BE2C (cell line): ENCODE results near the gene CDC42.

Source experiments
- DNase-seq: peaks from one replicate; pipeline ENCODE4 v3.0.0-alpha.2; 2020
- H3K27me3 ChIP-seq: fragments of 250-450 bp; sonication (Bioruptor Pico); 2 replicates; pipeline ENCODE4 v1.5.1; 2020; ENCODE audit warnings: mild to moderate bottlenecking
- H3K36me3 ChIP-seq: fragments of 250-450 bp; sonication (Bioruptor Pico); 2 replicates; pipeline ENCODE4 v1.5.1; 2020; ENCODE audit warnings: mild to moderate bottlenecking
- H3K4me1 ChIP-seq: fragments of 250-450 bp; sonication (Bioruptor Pico); 2 replicates; pipeline ENCODE4 v1.5.1; 2020
- H3K4me3 ChIP-seq: 2 replicates; pipeline ENCODE4 v1.5.1; 2011; ENCODE audit warnings: low read depth, low read length
- H3K9me3 ChIP-seq: fragments of 250-450 bp; sonication (Bioruptor Pico); 2 replicates; pipeline ENCODE4 v1.5.1; 2020
- TF ChIP-seq, protein P1 (sequence below): IDR thresholded peaks from 2 replicates; pipeline ENCODE4 v1.5.1; 2012; ENCODE audit warnings: mild to moderate bottlenecking, low read depth, low read length

The CDC42 gene

DNA sequence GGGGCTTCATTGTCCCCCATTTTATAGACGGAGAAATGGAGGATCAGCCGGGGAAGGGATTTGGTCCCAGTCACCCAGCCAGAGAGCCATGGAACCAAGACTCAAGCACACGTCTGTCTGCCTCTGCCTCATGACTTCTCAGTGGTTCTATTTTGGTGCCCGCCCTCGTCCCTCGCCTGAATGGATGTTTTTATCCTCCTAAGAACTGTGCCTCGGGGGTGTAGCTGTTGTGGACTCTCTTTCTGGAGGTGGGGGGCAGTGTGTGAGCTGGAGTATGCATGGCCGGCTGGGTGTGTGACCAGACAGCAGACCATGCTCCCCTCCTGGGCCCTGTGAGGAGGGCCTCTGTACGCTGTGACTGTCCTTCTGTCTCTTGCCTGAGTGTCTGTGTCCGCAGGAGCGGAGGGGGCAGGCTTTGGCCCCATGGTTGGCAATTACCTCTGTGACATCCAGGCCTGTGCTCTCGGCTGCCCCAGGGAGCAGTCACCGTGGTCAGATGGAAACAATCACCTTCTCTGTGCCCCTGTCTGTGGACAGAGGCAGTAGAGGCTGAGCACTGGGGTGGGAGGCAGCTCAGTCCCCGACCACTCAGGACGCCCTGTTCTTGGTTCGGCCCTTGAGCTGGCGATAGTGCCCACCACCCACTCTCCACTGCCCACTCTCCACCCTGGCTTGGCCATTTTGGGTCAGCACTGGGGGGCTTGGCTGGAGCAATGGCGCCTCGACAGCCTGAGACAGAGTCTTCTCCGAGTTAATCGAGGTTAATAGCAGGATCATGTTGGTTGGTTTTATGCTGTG, 70.0 kb downstream of the CDC42 start:
- H3K36me3 ChIP-seq, result no peaks in the 10 kb centered on the region
- peaks cover 17% of the 10 kb centered on the region for H3K4me1 ChIP-seq
- TF ChIP-seq, protein P1, sequence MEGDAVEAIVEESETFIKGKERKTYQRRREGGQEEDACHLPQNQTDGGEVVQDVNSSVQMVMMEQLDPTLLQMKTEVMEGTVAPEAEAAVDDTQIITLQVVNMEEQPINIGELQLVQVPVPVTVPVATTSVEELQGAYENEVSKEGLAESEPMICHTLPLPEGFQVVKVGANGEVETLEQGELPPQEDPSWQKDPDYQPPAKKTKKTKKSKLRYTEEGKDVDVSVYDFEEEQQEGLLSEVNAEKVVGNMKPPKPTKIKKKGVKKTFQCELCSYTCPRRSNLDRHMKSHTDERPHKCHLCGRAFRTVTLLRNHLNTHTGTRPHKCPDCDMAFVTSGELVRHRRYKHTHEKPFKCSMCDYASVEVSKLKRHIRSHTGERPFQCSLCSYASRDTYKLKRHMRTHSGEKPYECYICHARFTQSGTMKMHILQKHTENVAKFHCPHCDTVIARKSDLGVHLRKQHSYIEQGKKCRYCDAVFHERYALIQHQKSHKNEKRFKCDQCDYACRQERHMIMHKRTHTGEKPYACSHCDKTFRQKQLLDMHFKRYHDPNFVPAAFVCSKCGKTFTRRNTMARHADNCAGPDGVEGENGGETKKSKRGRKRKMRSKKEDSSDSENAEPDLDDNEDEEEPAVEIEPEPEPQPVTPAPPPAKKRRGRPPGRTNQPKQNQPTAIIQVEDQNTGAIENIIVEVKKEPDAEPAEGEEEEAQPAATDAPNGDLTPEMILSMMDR, result no peak
- no peaks in the 10 kb centered on the region for H3K27me3 ChIP-seq
- H3K9me3 ChIP-seq, result no peaks in the 10 kb centered on the region
- DNase-seq, result no peak
- H3K4me3 ChIP-seq, result no peak overlapping the region

DNA sequence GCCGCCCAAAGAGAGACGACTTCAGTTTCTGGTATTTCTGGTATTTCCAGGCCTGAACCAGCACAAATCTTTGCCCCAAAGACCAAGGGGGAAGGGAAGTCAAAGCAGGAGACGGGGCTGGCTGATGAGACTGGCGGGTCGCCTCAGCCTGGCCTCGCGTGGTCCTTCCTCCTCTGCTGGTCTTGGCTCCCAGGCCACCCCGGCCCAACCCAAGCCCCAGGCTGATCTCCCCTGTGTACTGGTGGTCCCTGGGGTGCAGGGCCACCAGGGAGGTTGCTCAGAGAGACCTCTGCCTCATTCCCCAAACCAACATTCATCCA, 70.5 kb downstream of the CDC42 start:
- Histone ChIP-seq H3K36me3 (no peaks in the 10 kb centered on the region), H3K4me1 (peaks cover 17% of the 10 kb centered on the region), H3K4me3 (no peak overlapping the region), H3K9me3 (no peaks in the 10 kb centered on the region), H3K27me3 (no peaks in the 10 kb centered on the region)
- DNase-seq, result no peak
- TF ChIP-seq, protein P1, result no peak

DNA sequence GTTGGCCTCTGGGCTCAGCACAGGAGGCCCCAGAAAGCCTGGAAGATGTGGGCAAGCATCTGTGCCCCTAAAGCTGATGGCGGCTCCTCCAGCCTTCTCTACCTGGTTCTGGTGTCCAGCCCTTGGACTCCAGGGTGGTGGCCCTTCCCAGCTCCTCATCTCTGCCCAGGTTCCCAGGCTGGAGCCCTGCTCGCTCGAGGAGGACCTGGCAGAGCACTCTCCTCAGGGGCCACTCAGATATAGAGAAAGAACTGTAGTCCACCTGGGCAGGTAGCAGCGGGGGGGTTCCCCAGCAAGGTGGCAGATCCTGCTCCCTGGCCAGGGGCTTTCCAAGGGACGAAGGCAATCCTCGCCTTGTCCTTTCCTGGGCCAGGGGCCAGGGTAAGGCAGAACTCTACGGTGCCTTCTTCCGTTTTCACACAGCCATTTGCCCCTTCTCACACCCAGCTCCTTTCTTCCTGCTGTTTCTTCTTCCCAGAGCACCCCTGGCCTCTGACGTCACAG, 71.4 kb downstream of the CDC42 start:
- TF ChIP-seq, protein P1, result no peak

DNA sequence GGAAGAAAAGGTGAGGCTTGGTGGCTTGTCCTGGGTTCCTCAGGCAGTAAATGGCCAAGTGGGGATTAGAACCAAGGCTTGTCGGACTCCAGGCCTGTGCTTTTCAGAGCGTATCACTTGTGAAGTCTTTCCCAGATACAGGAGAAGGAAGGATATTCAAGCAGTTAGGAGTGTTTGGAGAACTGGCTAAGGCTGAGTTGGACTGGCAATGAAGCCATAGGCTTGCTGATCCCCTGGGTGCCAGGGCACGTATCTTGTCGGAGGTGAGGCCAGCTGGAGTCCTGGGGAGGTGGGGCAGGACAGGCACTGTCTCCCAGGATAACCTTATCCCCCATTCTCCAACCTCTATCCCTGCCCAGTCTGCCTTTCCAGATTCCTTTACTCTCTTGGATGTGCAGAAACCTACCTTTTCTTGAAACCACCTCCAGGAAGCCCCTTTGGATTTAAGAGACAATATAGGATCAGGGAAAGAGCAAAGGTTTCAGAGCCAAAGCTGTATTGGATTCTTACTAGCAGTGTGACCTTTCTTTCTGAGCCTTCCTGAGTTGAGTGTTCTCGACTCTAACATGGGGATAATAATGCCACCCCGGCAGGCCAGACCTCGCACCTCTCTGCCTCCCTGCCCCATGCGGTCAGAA, 72.2 kb downstream of the CDC42 start:
- TF ChIP-seq, protein P1, result no peak
- no peaks in the 10 kb centered on the region for H3K27me3 ChIP-seq
- H3K36me3 ChIP-seq, result no peaks in the 10 kb centered on the region
- H3K4me3 ChIP-seq, result no peak overlapping the region
- no peak for DNase-seq
- H3K9me3 ChIP-seq, result no peaks in the 10 kb centered on the region
- H3K4me1 ChIP-seq, result peaks cover 17% of the 10 kb centered on the region

More for the DNA sequence above, 71.4 kb downstream of the CDC42 start:
- Histone ChIP-seq H3K27me3 (no peaks in the 10 kb centered on the region), H3K4me1 (peaks cover 17% of the 10 kb centered on the region), H3K4me3 (no peak overlapping the region), H3K36me3 (no peaks in the 10 kb centered on the region), H3K9me3 (no peaks in the 10 kb centered on the region)
- DNase-seq, result no peak

DNA sequence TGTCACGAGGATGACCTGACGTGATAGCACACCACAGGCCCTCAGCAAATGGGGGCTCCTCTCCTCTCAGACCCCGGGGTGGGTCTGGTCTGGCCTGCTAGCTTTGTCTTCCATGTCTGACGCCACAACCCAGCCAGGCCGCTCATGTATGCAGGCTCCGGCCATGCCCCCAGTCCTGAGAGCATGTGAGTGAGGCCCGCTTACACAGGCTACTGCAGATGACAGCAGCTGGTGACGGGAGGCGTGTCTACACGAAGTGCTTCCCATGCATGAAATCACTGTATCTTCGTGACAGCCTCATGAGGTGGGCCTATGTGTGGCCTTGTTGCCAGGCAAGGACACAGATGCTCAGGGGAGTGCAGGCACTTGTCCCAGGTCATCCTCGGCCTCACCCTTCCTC, 74.0 kb downstream of the CDC42 start:
- Histone ChIP-seq H3K4me1 (peaks cover 9% of the 10 kb centered on the region), H3K36me3 (no peaks in the 10 kb centered on the region), H3K27me3 (no peaks in the 10 kb centered on the region), H3K9me3 (no peaks in the 10 kb centered on the region), H3K4me3 (no peak overlapping the region)
- DNase-seq, result no peak
- TF ChIP-seq, protein P1, result no peak

DNA sequence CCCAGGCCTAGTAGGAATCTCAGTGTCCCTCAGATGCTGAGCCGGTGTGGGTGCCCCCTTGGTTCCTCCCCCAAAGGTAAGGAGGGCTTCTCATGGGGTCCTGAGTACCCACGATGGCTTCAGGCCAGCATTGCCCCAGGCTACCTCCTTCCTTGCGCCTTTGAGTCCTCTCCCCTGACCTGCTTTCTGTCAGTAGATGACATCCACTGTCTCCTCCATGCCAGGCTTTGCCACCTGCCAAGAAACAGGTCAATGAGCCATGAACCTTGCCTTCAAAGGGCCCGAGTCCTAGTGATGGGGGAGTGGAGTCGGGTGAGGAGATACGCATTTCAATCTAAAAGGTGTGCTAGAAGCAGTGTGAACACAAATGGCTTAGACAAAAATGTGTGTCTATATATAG, 74.7 kb downstream of the CDC42 start:
- H3K36me3 ChIP-seq, result no peaks in the 10 kb centered on the region
- H3K4me1 ChIP-seq, result peaks cover 1% of the 10 kb centered on the region
- TF ChIP-seq, protein P1, result no peak
- H3K27me3 ChIP-seq, result no peaks in the 10 kb centered on the region
- no peak overlapping the region for H3K4me3 ChIP-seq
- H3K9me3 ChIP-seq, result no peaks in the 10 kb centered on the region
- DNase-seq, result no peak
